HepG2 (cell line): Measurements from ENCODE around the gene ANTKMT. TPM values are rescaled to one million over a fixed set of nuclear protein-coding genes. Genes with fewer than 3 reads are reported as not detected.

Experiments used
- ARHGAP35 ChIP-seq: sonication (generic); formaldehyde crosslinking; IDR thresholded peaks from 2 replicates; pipeline ENCODE4 v1.9.0; 2022; ENCODE audit warnings: mild to moderate bottlenecking, inconsistent platforms, moderate library complexity, missing genetic modification reagents, borderline replicate concordance
- ATF7-NPFF ChIP-seq: sonication (generic); formaldehyde crosslinking; IDR thresholded peaks from 2 replicates; pipeline ENCODE4 v1.8.1; 2023; ENCODE audit warnings: mild to moderate bottlenecking, low read depth, missing genetic modification reagents, moderate library complexity
- BHLHE40 ChIP-seq: IDR thresholded peaks from 2 replicates; pipeline ENCODE4 v1.6.1; 2011; ENCODE audit warnings: low read length, improper control_type of control experiment
- BRD4 ChIP-seq: sonication (generic); formaldehyde crosslinking; IDR thresholded peaks from 2 replicates; pipeline ENCODE4 v1.4.0; 2020; ENCODE audit warnings: missing genetic modification reagents
- CENPBD1 ChIP-seq: sonication (generic); formaldehyde crosslinking; IDR thresholded peaks from 2 replicates; pipeline ENCODE4 v1.8.0; 2022; ENCODE audit warnings: missing genetic modification reagents, low read depth, mild to moderate bottlenecking, borderline replicate concordance
- ETS1 ChIP-seq: sonication (generic); formaldehyde crosslinking; IDR thresholded peaks from 2 replicates; pipeline ENCODE4 v1.4.0; 2020; ENCODE audit warnings: missing genetic modification reagents
- GLMP ChIP-seq: sonication (generic); formaldehyde crosslinking; IDR thresholded peaks from 2 replicates; pipeline ENCODE4 v1.9.0; 2021; ENCODE audit warnings: missing genetic modification reagents, mild to moderate bottlenecking, borderline replicate concordance
- MTA3 ChIP-seq: sonication (generic); formaldehyde crosslinking; IDR thresholded peaks from 2 replicates; pipeline ENCODE4 v1.4.0; 2020; ENCODE audit warnings: missing genetic modification reagents
- MTF1 ChIP-seq: sonication (generic); formaldehyde crosslinking; IDR thresholded peaks from 2 replicates; pipeline ENCODE4 v1.5.0; 2020; ENCODE audit warnings: missing genetic modification reagents
- MYC ChIP-seq: sonication (generic); formaldehyde crosslinking; IDR thresholded peaks from 2 replicates; pipeline ENCODE4 v1.9.0; 2021; ENCODE audit warnings: missing genetic modification reagents, borderline replicate concordance
- MZF1 ChIP-seq: sonication (generic); formaldehyde crosslinking; IDR thresholded peaks from 2 replicates; pipeline ENCODE4 v1.8.1; 2023; ENCODE audit warnings: mild to moderate bottlenecking, missing genetic modification reagents, borderline replicate concordance
- SMAD3 ChIP-seq: sonication (generic); formaldehyde crosslinking; IDR thresholded peaks from 2 replicates; pipeline ENCODE4 v1.4.0; 2020; ENCODE audit warnings: missing genetic modification reagents
- ZFP36L2 ChIP-seq: sonication (generic); formaldehyde crosslinking; IDR thresholded peaks from 2 replicates; pipeline ENCODE4 v1.4.0; 2020; ENCODE audit warnings: missing genetic modification reagents
- ZKSCAN8 ChIP-seq: IDR thresholded peaks from 2 replicates; pipeline ENCODE4 v1.6.1; 2016; ENCODE audit warnings: borderline replicate concordance, missing genetic modification reagents, missing compliant biosample characterization
- ZMAT5 ChIP-seq: sonication (generic); formaldehyde crosslinking; IDR thresholded peaks from 2 replicates; pipeline ENCODE4 v1.5.0; 2020; ENCODE audit warnings: mild to moderate bottlenecking, low read depth, missing genetic modification reagents, borderline replicate concordance
- ZNF18 ChIP-seq: sonication (generic); formaldehyde crosslinking; IDR thresholded peaks from 2 replicates; pipeline ENCODE4 v1.8.0; 2022; ENCODE audit warnings: mild to moderate bottlenecking, missing genetic modification reagents; ENCODE audit not compliant: insufficient replicate concordance
- ZNF34 ChIP-seq: sonication (generic); formaldehyde crosslinking; IDR thresholded peaks from 2 replicates; pipeline ENCODE4 v1.4.0; 2020; ENCODE audit warnings: mild to moderate bottlenecking, missing genetic modification reagents, borderline replicate concordance
- ZNF562 ChIP-seq: sonication (generic); formaldehyde crosslinking; IDR thresholded peaks from 2 replicates; pipeline ENCODE4 v1.8.0; 2022; ENCODE audit warnings: missing genetic modification reagents, borderline replicate concordance
- ZNF563 ChIP-seq: sonication (generic); formaldehyde crosslinking; IDR thresholded peaks from 2 replicates; pipeline ENCODE4 v1.8.0; 2022; ENCODE audit warnings: mild to moderate bottlenecking, moderate library complexity, missing genetic modification reagents
- ZNF577 ChIP-seq: sonication (generic); formaldehyde crosslinking; IDR thresholded peaks from 2 replicates; pipeline ENCODE4 v1.4.0; 2020; ENCODE audit warnings: mild to moderate bottlenecking, low read depth, missing genetic modification reagents, borderline replicate concordance
- ZNF597 ChIP-seq: sonication (generic); formaldehyde crosslinking; IDR thresholded peaks from 2 replicates; pipeline ENCODE4 v1.5.0; 2020; ENCODE audit warnings: missing genetic modification reagents
- polyA plus RNA-seq, 8 experiments: library from polyadenylated mRNA; depleted of rRNA in 3 of 8; stranded (reverse) in 7 of 8; unstranded in 1 of 8; fragments of >200 nt; fragmentation: Illumina TruSeq in 4 of 8; extraction: Trizol in 4 of 8; gene quantifications; 2 replicates each; pipeline versions ENCODE4 v1.2.1 to v1.2.3, GENCODE V29; 2011 to 2016; ENCODE audit warnings: low read depth in 4 of 8, missing spikeins in 1 of 8, mixed read lengths in 1 of 8; ENCODE audit not compliant: insufficient read depth in 1 of 8
- total RNA-seq, 5 experiments: library from RNA; depleted of rRNA; stranded (reverse); fragments of >200 nt; fragmentation: Illumina TruSeq; extraction: Trizol; gene quantifications; 2 replicates each; pipeline ENCODE4 v1.2.3, GENCODE V29; 2016; ENCODE audit warnings: low read depth in 1 of 5

ANTKMT gene
- total and polyA plus RNA-seq, 2 of the 13 experiments (the other 11 are each of a cell fraction or from before 2014, with no cell fraction given): 7.5 to 47.8 TPM

- TF ChIP-seq CENPBD1 (no peak), BHLHE40 (no peak), MTF1 (CRISPR knock-in tag) (peak; percentile 84; the same call in 1 of the 2 replicates), ARHGAP35 (no peak), BRD4 (CRISPR knock-in tag) (no peak), ZFP36L2 (CRISPR knock-in tag) (no peak), ZNF597 (CRISPR knock-in tag) (no peak), MYC (CRISPR knock-in tag) (peak; percentile 51; the same call in 1 of the 2 replicates), ZNF563 (peak; percentile 96), GLMP (no peak), MZF1 (CRISPR knock-in tag) (no peak), ZKSCAN8 (0 out of 2 replicates have a peak, but pooled peaks have one; percentile 31), ZNF562 (CRISPR knock-in tag) (no peak), ATF7-NPFF (CRISPR knock-in tag) (peak; percentile 84; the same call in 1 of the 2 replicates), ETS1 (CRISPR knock-in tag) (no peak), ZNF18 (no peak), ZNF577 (CRISPR knock-in tag) (no peak), MTA3 (CRISPR knock-in tag) (no peak), SMAD3 (CRISPR knock-in tag) (no peak), ZMAT5 (CRISPR knock-in tag) (no peak), ZNF34 (CRISPR knock-in tag) (no peak)
These were observed 20.0 kb upstream of the ANTKMT start (continued) for GRCh38 chr16:700684-701584.
